HG02943 (cell line): ENCODE measurements around the gene CBFA2T3.

Experiments
- ATAC-seq: cut with Tn5 transposase; IDR thresholded peaks from one replicate; pipeline ENCODE4 v1.9.1; 2021; ENCODE audit warnings: mild to moderate bottlenecking, low read depth, moderate library complexity; ENCODE audit not compliant: unreplicated experiment

Gene CBFA2T3

GRCh38 chr16:88978608-88979346, 1.8 kb upstream of the CBFA2T3 start:
- ATAC-seq, result no peak

GRCh38 chr16:88977812-88978607, 1.0 kb upstream of the CBFA2T3 start:
- no peak for ATAC-seq

GRCh38 chr16:88976366-88977017, 515 bp downstream of the CBFA2T3 start:
- no peak for ATAC-seq

- ATAC-seq, result no peak
Measured at GRCh38 chr16:88975511-88976061, 1.4 kb downstream of the CBFA2T3 start.

- no peak for ATAC-seq
Measured at GRCh38 chr16:88974916-88975215, 2.1 kb downstream of the CBFA2T3 start.

- no peak for ATAC-seq
Measured at GRCh38 chr16:88974080-88974915, 2.7 kb downstream of the CBFA2T3 start.

- no peak for ATAC-seq
Measured at GRCh38 chr16:88973415-88974050, 3.5 kb downstream of the CBFA2T3 start.

GRCh38 chr16:88973007-88973410, 4.0 kb downstream of the CBFA2T3 start:
- ATAC-seq, result no peak

GRCh38 chr16:88972349-88972748, 4.7 kb downstream of the CBFA2T3 start:
- ATAC-seq, result no peak

GRCh38 chr16:88971371-88972097, 5.5 kb downstream of the CBFA2T3 start:
- ATAC-seq, result no peak

- ATAC-seq, result no peak
Measured at GRCh38 chr16:88970539-88971065, 6.4 kb downstream of the CBFA2T3 start.

- no peak for ATAC-seq
Measured at GRCh38 chr16:88970050-88970449, 7.0 kb downstream of the CBFA2T3 start.

GRCh38 chr16:88969361-88969831, 7.6 kb downstream of the CBFA2T3 start:
- ATAC-seq, result no peak

- ATAC-seq, result no peak
Measured at GRCh38 chr16:88968589-88969280, 8.3 kb downstream of the CBFA2T3 start.

- peak; percentile 42 for ATAC-seq
Measured at GRCh38 chr16:88967830-88968588, 9.0 kb downstream of the CBFA2T3 start.

- no peak for ATAC-seq
Measured at GRCh38 chr16:88966986-88967829, 9.8 kb downstream of the CBFA2T3 start.
